ENCODE data around the gene RARS2.

The RARS2 gene

DNA sequence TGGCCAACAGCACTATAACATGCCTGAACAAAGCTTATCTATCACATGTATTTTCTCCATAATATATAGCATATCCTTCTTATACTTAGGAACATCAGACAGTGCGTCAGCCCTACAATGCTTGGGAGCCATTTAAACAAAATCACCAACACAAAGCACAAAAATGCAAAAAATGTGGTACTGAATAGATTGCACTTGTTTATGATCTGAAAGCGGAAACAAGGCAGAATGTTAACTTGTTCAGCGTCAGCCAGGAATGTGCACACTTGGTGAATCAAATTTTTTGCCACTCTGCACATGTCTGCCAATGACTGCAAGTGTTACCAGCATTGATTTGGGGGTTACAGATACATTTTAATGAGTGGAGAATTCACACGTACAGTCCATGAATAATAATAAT, 102.2 kb downstream of the RARS2 start:
- TF ChIP-seq FOXP2 (optimal IDR thresholded peaks at IDR 0.05; ENCODE audit: borderline replicate concordance, extremely low read depth, extremely low read length, insufficient read depth) (no peak), SIN3A (IDR thresholded peaks at IDR 0.05; ENCODE audit: borderline replicate concordance, insufficient read depth, low read length) (no peak), TAF1 (IDR thresholded peaks at IDR 0.05; ENCODE audit: borderline replicate concordance, insufficient read depth, low read length) (no peak), POLR2AphosphoS5 (IDR thresholded peaks at IDR 0.05; ENCODE audit: low read depth, low read length) (no peak)
- TF ChIP-seq, protein P1, sequence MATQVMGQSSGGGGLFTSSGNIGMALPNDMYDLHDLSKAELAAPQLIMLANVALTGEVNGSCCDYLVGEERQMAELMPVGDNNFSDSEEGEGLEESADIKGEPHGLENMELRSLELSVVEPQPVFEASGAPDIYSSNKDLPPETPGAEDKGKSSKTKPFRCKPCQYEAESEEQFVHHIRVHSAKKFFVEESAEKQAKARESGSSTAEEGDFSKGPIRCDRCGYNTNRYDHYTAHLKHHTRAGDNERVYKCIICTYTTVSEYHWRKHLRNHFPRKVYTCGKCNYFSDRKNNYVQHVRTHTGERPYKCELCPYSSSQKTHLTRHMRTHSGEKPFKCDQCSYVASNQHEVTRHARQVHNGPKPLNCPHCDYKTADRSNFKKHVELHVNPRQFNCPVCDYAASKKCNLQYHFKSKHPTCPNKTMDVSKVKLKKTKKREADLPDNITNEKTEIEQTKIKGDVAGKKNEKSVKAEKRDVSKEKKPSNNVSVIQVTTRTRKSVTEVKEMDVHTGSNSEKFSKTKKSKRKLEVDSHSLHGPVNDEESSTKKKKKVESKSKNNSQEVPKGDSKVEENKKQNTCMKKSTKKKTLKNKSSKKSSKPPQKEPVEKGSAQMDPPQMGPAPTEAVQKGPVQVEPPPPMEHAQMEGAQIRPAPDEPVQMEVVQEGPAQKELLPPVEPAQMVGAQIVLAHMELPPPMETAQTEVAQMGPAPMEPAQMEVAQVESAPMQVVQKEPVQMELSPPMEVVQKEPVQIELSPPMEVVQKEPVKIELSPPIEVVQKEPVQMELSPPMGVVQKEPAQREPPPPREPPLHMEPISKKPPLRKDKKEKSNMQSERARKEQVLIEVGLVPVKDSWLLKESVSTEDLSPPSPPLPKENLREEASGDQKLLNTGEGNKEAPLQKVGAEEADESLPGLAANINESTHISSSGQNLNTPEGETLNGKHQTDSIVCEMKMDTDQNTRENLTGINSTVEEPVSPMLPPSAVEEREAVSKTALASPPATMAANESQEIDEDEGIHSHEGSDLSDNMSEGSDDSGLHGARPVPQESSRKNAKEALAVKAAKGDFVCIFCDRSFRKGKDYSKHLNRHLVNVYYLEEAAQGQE (IDR thresholded peaks at IDR 0.05; ENCODE audit: insufficient read depth in 1 of 2, low read depth in 2 of 2, low read length in 2 of 2) = no peak

DNA sequence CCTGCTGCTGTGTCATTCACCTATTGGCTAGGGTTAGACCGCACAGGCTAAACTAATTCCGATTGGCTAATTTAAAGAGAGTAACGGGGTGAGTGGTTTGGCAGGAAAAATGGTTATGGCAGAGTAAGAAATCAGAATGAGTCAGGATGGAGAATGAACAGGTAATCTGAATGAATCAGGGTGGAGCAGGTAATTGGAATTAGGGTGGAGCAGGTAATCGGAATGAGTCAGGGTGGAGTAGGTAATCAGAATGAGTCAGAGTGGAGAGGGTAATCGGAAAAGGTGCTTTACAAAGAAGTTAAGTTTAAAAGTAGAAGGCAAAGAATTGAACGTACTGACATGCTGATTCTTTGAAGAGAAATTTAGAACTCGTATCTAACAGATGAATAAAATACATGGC, 105.3 kb downstream of the RARS2 start:
- TF ChIP-seq FOXP2 (optimal IDR thresholded peaks at IDR 0.05; ENCODE audit: borderline replicate concordance, extremely low read depth, extremely low read length, insufficient read depth) (no peak), TAF1 (IDR thresholded peaks at IDR 0.05; ENCODE audit: borderline replicate concordance, insufficient read depth, low read length) (no peak), POLR2AphosphoS5 (IDR thresholded peaks at IDR 0.05; ENCODE audit: low read depth, low read length) (no peak), SIN3A (IDR thresholded peaks at IDR 0.05; ENCODE audit: borderline replicate concordance, insufficient read depth, low read length) (no peak)
- TF ChIP-seq, protein P1 (IDR thresholded peaks at IDR 0.05; ENCODE audit: insufficient read depth in 1 of 2, low read depth in 2 of 2, low read length in 2 of 2) = no peak

DNA sequence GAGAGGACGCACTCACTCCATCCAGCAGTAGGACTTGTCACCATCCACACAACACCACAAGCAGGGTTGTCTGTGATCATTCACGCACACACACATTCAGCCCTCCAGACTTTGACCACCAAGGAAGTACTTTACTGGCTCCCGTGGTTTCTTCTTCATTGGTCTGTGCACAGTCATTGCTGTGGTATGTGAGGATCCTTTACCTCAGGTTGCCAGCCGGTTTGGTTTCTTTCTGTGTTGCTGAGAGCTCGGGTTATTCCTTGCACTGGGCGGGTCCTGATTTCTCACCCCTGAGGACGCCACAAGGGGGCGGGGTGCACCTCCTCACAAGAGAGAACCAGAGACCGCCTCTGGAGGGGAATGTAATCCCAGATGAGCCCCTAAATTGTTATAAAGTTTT, 105.9 kb downstream of the RARS2 start:
- no peak for TF ChIP-seq SIN3A (IDR thresholded peaks at IDR 0.05; ENCODE audit: borderline replicate concordance, insufficient read depth, low read length)
- TF ChIP-seq, protein P1 (IDR thresholded peaks at IDR 0.05; ENCODE audit: insufficient read depth in 1 of 2, low read depth in 2 of 2, low read length in 2 of 2) = no peak
- no peak for TF ChIP-seq TAF1 (IDR thresholded peaks at IDR 0.05; ENCODE audit: borderline replicate concordance, insufficient read depth, low read length)
- TF ChIP-seq POLR2AphosphoS5 (IDR thresholded peaks at IDR 0.05; ENCODE audit: low read depth, low read length) = no peak
- no peak for TF ChIP-seq FOXP2 (optimal IDR thresholded peaks at IDR 0.05; ENCODE audit: borderline replicate concordance, extremely low read depth, extremely low read length, insufficient read depth)

DNA sequence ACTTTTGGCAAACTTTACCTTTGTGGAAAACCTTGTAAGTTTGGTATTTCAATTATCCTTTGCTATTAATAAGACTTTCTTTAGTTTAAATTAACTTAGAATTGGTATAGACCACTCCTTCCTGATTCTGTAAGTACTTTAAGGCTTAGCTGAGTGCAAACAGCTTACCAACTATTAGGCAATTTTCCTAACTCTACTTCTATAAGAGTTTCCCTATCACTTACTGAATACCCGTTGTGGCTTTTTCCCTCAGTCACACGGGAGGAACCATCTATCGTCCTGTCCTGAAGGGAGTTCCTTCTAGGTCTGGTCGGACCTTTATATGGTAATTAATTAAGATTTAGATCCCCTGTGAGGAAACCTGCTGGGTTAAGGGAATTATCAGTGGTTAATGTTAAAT, 107.4 kb downstream of the RARS2 start:
- TF ChIP-seq FOXP2 (optimal IDR thresholded peaks at IDR 0.05; ENCODE audit: borderline replicate concordance, extremely low read depth, extremely low read length, insufficient read depth) (no peak), SIN3A (IDR thresholded peaks at IDR 0.05; ENCODE audit: borderline replicate concordance, insufficient read depth, low read length) (no peak), TAF1 (IDR thresholded peaks at IDR 0.05; ENCODE audit: borderline replicate concordance, insufficient read depth, low read length) (no peak), POLR2AphosphoS5 (IDR thresholded peaks at IDR 0.05; ENCODE audit: low read depth, low read length) (no peak)
- TF ChIP-seq, protein P1 (IDR thresholded peaks at IDR 0.05; ENCODE audit: insufficient read depth in 1 of 2, low read depth in 2 of 2, low read length in 2 of 2) = no peak

DNA sequence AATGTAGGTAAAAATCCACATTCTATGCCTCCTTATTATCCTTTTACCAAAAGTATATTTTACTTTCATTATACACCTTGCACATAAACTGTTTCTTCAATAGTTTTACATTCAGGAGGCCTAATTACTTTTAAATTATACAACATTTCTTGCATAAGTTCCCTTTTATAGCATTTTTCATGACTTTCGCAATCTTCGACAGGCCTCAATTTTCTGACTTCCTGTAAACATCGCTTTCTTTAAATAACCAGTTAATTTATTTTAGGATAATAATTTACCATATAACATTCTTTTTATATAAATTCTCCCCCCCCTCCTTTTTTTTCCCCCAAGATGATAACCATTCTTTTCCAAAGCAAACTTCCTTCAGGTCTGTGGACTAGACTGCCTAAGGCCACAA, 107.9 kb downstream of the RARS2 start:
- TF ChIP-seq, protein P1 (IDR thresholded peaks at IDR 0.05; ENCODE audit: insufficient read depth in 1 of 2, low read depth in 2 of 2, low read length in 2 of 2) = no peak
- no peak for TF ChIP-seq POLR2AphosphoS5 (IDR thresholded peaks at IDR 0.05; ENCODE audit: low read depth, low read length)
- TF ChIP-seq FOXP2 (optimal IDR thresholded peaks at IDR 0.05; ENCODE audit: borderline replicate concordance, extremely low read depth, extremely low read length, insufficient read depth) = no peak
- no peak for TF ChIP-seq SIN3A (IDR thresholded peaks at IDR 0.05; ENCODE audit: borderline replicate concordance, insufficient read depth, low read length)
- TF ChIP-seq TAF1 (IDR thresholded peaks at IDR 0.05; ENCODE audit: borderline replicate concordance, insufficient read depth, low read length) = no peak

Data from PFSK-1 (cell line).